ENCODE data around the gene C1orf167.

Gene C1orf167

DNA sequence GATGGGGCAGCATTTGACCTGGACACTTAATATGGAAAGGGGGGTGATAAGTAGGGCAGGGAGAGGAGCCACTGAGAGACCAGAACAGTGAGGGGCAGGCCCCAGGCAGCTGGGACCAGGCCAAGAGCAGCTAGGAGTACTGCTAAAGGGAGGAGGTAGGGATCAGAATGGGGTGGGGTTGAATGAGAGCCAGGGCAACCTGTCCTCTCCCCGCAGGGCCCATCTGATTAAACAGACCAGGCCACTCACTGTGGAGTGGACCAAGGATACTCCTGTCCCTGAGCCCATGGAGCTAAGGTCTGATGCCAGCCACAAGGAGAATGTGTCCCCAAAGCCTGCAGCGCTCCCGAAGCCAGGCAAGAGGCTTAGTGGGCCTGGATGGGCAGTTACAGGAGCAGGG is 2.1 kb downstream of the C1orf167 start:
- ATAC-seq = no peak

- no peak for ATAC-seq
These were observed 2.5 kb downstream of the C1orf167 start for GRCh38 chr1:11764519-11764918.

DNA sequence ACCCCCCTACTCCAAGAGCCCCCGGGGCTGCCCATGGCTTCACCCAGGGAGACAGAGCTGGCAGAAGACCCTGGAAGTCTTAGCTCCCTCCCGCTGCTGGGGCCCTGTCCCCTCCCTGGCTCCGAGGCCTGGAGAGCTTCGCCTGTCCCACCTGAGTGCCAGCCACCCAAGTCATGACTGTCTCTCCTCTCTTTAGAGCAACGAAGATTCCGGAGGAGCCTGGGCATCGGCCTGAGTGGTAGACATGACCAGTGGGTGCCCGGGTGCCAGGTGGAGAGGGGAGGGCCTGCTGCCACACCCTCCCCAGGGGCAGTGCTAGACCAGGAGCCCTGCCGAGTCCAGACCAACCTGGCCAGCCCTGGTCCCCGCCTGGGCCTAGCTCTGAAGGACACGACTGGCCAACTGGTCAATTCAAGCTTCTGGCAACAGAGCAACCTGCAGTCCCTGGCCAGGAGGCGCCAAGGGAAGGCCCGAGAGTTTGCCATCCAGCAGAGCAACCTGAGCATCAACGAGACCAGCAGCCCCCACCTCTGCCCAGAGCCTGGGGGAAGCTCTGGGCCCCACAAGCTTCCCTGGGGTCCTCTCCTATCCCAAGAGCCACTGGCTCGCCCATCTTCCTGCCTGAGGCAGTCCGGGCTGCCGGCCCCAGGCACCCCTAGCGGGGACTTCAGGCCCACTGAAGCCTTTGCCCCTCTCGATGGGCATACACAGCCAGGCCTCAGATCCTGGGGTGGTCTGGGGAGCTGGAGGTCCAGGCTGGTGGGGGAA is 3.9 kb downstream of the C1orf167 start:
- ATAC-seq = no peak

GRCh38 chr1:11766429-11766776 is 4.4 kb downstream of the C1orf167 start:
- no peak for ATAC-seq

DNA sequence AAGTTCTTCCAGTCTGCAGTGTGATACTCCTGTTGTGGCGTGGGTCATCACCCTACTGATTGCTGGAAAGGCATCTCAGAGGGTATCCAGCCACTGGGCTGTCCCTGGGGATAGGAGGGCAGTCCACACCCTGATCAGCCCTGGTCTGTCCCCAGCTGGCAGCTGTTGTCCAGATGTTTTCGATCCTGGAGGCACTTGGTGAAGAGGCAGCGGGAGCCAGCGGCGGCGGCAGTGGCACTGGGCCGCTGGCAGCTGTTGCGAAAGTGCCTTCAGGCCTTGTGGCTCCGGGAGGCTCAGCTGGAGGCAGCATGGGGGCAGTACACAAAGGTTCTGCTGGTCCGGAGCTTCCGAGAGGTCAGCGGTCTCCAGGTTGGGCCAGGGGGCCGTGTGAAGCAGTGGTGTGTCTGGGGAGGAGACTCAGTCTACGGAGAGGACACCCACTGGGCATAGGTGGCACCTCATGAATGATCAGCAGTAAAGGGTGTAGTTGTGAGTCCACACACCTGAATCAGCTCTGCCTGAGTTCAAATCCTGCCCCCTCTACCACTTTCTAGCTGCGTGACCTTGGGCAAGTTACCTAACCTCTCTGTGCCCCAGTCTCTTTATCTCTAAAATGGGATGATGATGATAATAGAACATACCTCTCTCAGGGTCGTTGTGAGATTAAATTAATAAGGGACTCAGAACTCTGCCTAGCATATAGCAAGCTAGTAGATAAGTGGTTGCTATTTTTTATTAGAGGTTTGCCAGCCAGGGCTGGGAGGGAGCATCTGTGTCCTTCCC is 6.1 kb downstream of the C1orf167 start:
- no peak for ATAC-seq

DNA sequence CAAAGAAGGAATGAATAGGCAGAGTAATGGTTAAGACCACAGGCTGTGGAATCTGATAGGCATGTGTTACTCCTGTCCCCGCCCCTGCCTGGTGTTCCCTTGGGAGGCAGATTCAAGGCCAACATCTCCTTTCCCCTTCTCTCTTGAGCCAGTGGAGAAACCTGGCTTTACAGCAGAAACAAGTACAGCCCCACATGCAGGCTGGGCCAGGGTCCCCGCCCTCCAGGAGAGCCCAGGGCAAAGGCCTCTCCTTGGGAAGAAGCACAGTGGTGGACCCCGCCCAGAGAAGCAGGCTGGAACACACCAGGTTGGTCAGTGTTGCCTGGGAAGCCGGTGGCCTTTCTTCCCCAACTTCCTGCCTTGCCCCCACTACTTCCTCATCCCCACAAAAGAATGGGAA is 6.8 kb downstream of the C1orf167 start:
- no peak for ATAC-seq

GRCh38 chr1:11769274-11769673 is 7.3 kb downstream of the C1orf167 start:
- ATAC-seq = no peak

DNA sequence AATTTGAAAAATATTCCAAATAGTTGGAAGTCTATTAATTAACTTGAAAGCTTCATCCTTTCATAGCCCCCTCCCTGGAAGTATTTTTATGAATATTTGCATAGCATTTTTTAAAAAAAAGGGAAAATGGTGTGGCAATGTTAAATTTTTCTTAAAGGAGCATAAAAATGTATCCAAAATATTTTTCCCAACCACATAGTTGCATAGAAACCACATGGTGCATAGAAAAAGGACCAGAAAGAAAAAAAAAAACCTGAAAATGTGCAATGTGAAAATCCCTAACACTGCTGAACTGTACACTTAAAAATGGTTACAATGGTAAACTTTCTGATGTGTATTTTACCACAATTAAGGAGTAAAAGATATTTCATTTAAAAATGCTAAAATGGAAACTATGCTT is 8.0 kb downstream of the C1orf167 start:
- ATAC-seq = no peak

DNA sequence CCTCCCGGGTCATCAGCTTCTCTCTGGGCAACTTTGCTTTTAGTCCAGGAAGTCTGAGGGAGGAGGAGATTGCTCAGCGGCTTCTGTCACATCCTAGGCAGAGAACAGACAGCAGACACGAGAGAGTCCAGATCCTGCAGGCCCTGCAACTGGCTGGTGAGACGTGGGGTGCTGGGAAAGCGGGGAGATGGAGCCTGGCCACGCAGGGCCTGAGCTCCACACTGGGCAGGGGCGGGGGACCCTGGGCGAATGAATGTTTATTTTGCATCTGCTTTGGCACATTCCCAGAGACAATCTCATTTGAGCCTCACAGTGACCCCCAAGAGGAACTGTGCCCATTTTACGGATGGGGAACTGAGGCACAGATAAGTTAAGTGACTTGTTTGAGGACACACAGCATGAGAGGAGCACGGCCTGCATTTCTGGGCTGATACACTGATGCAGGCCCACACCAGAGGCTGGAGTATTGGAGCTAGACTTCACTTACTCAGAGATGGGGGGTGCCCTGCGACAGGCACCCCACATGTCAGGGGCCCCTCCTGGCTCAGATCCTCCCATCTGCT is 9.6 kb downstream of the C1orf167 start:
- no peak for ATAC-seq

DNA sequence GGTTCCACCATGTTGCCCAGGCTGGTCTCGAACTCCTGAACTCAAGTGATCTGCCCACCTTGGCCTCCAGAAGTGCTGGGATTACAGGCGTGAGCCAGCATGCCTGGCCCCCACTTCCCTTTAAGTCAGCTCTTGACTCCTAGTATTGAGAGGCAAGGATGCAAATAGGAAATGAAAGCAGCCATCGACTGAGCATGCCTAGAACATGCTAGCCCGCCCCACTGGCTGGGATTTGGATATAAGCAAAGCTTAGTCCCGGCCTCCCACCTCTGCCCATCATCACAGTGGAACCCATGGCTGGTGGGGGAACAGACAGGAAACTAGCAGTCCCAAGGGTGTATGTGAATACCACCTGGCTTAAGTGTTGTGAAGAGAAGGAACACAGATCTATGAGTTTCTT is 10.5 kb downstream of the C1orf167 start:
- no peak for ATAC-seq

DNA sequence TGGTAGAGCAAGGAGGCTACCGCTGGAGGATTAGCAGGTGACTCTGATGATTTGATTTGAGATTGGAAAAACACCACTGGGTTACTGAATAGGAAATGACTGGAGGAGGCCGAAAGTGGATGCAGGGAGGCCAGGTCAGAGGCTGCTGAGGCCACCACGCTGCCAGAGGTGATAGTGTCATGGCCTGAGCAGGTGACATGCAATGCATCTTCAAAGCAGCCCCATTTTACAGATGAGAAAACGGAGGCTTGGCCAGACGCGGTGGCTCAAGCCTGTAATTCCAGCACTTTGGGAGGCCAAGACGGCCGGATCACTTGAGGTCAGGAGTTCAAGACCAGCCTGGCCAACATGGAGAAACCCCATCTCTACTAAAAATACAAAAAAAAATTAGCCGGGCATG is 12.8 kb downstream of the C1orf167 start:
- no peak for ATAC-seq

GRCh38 chr1:11777658-11778322 is 15.8 kb downstream of the C1orf167 start:
- ATAC-seq = no peak

- no peak for ATAC-seq
These were observed 16.3 kb downstream of the C1orf167 start for GRCh38 chr1:11778336-11778735.

DNA sequence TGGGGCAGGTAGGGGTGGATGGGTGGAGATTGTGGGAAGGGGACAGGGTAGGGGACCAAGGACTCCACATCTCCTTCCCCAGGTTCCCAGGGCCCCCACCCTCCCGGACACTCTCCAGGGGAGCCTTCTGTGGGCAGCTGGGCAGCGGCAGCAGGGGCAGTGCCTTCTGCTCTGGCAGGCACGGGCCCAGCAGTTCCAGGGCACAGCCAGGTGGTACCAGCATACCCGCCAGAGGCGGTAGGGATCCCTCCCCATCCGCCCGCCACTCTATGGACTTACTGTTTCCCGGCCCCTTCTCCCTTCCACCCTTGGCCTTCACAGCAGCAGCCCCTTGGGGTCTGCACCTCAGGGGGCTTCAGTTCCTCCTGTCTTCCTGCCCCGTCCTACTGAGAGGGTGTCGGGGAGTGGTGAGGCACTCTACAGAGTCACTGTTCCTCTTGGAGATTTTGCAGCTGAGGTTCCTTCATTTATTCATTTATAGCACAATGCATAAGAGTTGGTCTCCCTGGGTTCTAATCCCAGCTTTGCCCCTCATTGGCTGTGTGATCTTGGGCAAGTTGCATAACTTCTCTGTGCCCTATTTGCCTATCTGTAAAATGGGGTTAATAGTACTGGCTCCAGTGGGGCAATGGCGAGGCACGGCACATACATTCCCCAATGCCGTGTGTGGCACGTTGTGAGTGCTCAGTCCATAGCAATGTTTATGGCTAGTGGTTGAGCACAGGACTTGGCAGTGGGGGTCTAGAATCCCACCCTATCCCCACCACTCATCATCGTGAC is 17.0 kb downstream of the C1orf167 start:
- no peak for ATAC-seq

GRCh38 chr1:11779715-11780379 is 17.9 kb downstream of the C1orf167 start:
- no peak for ATAC-seq

DNA sequence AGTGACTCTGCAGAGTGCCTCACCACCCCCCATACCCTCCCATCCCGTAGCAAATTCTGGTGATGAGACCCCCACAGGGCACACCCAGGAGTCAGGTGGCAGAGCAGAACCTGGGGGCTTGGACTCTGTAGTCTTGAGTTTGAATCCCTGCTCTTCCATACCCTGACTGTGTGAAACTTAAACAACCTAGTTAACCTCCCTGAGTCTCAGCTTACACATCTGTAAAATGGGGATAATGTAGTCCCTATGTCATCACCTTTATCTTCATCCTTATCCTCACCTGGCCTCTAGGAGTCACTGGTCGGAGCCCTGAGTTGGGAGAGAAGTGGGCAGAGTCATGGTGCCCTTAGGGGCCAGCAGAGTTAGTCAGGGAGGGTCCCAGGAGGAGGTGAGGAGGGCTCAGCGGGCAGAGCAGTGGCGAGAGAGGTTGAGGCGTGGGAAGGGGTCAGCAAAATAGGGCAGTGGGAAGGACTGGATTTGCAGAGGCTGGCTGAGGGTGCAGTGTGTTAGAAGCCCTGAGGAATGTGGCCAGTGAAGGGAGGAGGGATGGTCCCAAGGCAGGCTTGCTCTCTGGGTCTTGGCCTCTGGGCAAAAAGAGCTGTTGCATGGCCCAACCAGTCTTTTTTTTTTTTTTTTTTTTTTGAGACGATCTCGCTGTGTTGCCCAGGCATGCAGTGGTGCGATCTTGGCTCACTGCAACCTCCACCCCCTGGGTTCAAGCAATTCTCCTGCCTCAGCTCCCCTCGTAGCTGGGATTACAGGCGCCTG is 18.6 kb downstream of the C1orf167 start:
- no peak for ATAC-seq

- no peak for ATAC-seq
These were observed 19.3 kb downstream of the C1orf167 start for GRCh38 chr1:11781297-11781696.

- no peak for ATAC-seq
These were observed 20.2 kb downstream of the C1orf167 start for GRCh38 chr1:11782127-11782708.

DNA sequence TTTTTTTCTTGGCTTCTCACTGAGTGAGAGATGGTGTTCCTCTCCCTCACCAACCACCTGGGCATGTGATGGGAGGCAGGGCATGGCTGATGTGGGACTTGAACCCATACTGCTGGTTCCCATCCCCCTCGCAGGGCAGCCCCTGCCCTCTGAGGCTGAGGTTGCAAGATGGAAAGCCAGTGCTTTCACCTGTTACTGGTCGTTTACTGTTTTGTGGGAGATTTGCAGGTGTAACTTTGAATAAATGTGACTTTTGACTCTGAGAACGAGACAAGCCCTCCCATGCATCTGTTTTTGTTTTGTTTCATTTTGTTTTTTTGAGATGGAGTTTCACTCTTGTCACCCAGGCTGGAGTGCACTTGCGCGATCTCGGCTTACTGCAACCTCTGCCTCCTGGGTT is 21.6 kb downstream of the C1orf167 start:
- ATAC-seq = no peak

GRCh38 chr1:11784256-11784992 is 22.4 kb downstream of the C1orf167 start:
- ATAC-seq = no peak
